Loucy (cell line): Measurements from ENCODE around the gene NOS2.

Source experiments
- H2AFZ ChIP-seq: fragments of 200-600 bp; sonication (generic); 2 replicates; pipeline ENCODE4 v1.6.0; 2016; ENCODE audit warnings: antibody characterized with exemption, mild to moderate bottlenecking, low read length, moderate library complexity
- H3F3A ChIP-seq: fragments of 200-600 bp; 2 replicates; pipeline ENCODE4 v1.6.0; 2016; ENCODE audit warnings: antibody characterized with exemption, low read depth, mild to moderate bottlenecking
- H3K27me3 ChIP-seq: fragments of 200-600 bp; sonication (generic); 2 replicates; pipeline ENCODE4 v1.6.1; 2014; ENCODE audit warnings: low read length, mild to moderate bottlenecking; ENCODE audit not compliant: insufficient read depth, poor library complexity, severe bottlenecking
- H3K36me3 ChIP-seq: fragments of 200-600 bp; sonication (generic); 2 replicates; pipeline ENCODE4 v1.6.1; 2016; ENCODE audit warnings: low read length; ENCODE audit not compliant: insufficient read depth
- H3K4me1 ChIP-seq: fragments of 200-600 bp; sonication (generic); 2 replicates; pipeline ENCODE4 v1.5.1; 2014; ENCODE audit warnings: low read length, mild to moderate bottlenecking; ENCODE audit not compliant: insufficient read depth, poor library complexity, severe bottlenecking
- H3K4me2 ChIP-seq: fragments of 200-600 bp; sonication (generic); 2 replicates; pipeline ENCODE4 v1.6.0; 2014; ENCODE audit warnings: antibody characterized with exemption, low read length, low read depth, mild to moderate bottlenecking; ENCODE audit not compliant: poor library complexity, severe bottlenecking
- H3K4me3 ChIP-seq: fragments of 200-600 bp; sonication (generic); 2 replicates; pipeline ENCODE4 v1.5.1; 2014; ENCODE audit warnings: low read length, mild to moderate bottlenecking, mixed read lengths; ENCODE audit not compliant: poor library complexity, severe bottlenecking
- H3K79me2 ChIP-seq: fragments of 200-600 bp; sonication (generic); 2 replicates; pipeline ENCODE4 v1.6.1; 2014; ENCODE audit warnings: low read length; ENCODE audit not compliant: insufficient read depth
- H3K9ac ChIP-seq: fragments of 200-600 bp; sonication (generic); 2 replicates; pipeline ENCODE4 v1.6.0; 2014; ENCODE audit warnings: mild to moderate bottlenecking, low read depth, low read length, moderate library complexity; ENCODE audit not compliant: poor library complexity, severe bottlenecking
- H3K9me2 ChIP-seq: fragments of 200-600 bp; sonication (generic); replicated peaks from 2 replicates; pipeline ENCODE4 v1.6.1; 2016; ENCODE audit warnings: low read depth, low read length, mixed read lengths
- H3K9me3 ChIP-seq: fragments of 200-600 bp; sonication (generic); 2 replicates; pipeline ENCODE4 v1.6.1; 2014; ENCODE audit warnings: mild to moderate bottlenecking, antibody characterized with exemption, low read length, low read depth; ENCODE audit not compliant: insufficient read depth
- H4K20me1 ChIP-seq: fragments of 200-600 bp; sonication (generic); 2 replicates; pipeline ENCODE4 v1.6.0; 2014; ENCODE audit warnings: antibody characterized with exemption, low read length, mild to moderate bottlenecking; ENCODE audit not compliant: insufficient read depth, poor library complexity, severe bottlenecking
- EZH2phosphoT487 ChIP-seq: fragments of 200-600 bp; IDR thresholded peaks from 2 replicates; pipeline ENCODE4 v1.6.1; 2018; ENCODE audit warnings: antibody characterized with exemption, mild to moderate bottlenecking, moderate library complexity, borderline replicate concordance
- TF ChIP-seq, protein P1 (sequence below): fragments of 200-600 bp; sonication (generic); conservative IDR thresholded peaks from 2 replicates; pipeline ENCODE4 v1.5.1; 2014; ENCODE audit warnings: mild to moderate bottlenecking, antibody characterized with exemption, low read length

Gene NOS2

DNA sequence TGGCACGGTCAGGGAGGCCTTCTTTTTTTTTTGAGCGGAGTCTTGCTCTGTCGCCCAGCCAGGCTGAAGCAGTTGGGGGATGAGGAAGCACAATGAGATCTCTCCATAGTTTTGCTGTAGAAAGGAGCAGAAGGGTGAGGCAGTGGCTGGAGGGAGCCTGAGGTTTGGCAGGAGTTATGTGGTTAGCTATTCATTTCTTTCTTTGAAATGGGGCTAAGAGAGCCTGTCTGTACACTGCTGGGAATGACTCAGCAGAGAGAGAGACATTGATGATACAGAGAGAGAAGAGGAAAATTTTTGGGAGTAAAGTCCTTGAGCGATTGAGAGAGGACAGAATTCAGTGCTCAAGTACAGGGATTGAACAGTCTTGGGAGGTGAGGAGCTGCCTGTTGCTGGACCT lies 22.1 kb downstream of the NOS2 start:
- H3K4me1 ChIP-seq = no peaks in the 10 kb centered on the region
- no peaks in the 10 kb centered on the region for H3K9me2 ChIP-seq
- H3K36me3 ChIP-seq = no peaks in the 10 kb centered on the region
- no peak overlapping the region for H3K4me3 ChIP-seq
- H3K27me3 ChIP-seq = no peaks in the 10 kb centered on the region
- no peak overlapping the region for H3K9ac ChIP-seq
- no peak overlapping the region for H3K4me2 ChIP-seq
- no peaks in the 10 kb centered on the region for H3K79me2 ChIP-seq
- no peaks in the 10 kb centered on the region for H3F3A ChIP-seq
- H2AFZ ChIP-seq = no peak overlapping the region
- no peaks in the 10 kb centered on the region for H3K9me3 ChIP-seq
- no peaks in the 10 kb centered on the region for H4K20me1 ChIP-seq
- TF ChIP-seq, protein P1, sequence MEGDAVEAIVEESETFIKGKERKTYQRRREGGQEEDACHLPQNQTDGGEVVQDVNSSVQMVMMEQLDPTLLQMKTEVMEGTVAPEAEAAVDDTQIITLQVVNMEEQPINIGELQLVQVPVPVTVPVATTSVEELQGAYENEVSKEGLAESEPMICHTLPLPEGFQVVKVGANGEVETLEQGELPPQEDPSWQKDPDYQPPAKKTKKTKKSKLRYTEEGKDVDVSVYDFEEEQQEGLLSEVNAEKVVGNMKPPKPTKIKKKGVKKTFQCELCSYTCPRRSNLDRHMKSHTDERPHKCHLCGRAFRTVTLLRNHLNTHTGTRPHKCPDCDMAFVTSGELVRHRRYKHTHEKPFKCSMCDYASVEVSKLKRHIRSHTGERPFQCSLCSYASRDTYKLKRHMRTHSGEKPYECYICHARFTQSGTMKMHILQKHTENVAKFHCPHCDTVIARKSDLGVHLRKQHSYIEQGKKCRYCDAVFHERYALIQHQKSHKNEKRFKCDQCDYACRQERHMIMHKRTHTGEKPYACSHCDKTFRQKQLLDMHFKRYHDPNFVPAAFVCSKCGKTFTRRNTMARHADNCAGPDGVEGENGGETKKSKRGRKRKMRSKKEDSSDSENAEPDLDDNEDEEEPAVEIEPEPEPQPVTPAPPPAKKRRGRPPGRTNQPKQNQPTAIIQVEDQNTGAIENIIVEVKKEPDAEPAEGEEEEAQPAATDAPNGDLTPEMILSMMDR = no peak
- TF ChIP-seq EZH2phosphoT487 = no peak

DNA sequence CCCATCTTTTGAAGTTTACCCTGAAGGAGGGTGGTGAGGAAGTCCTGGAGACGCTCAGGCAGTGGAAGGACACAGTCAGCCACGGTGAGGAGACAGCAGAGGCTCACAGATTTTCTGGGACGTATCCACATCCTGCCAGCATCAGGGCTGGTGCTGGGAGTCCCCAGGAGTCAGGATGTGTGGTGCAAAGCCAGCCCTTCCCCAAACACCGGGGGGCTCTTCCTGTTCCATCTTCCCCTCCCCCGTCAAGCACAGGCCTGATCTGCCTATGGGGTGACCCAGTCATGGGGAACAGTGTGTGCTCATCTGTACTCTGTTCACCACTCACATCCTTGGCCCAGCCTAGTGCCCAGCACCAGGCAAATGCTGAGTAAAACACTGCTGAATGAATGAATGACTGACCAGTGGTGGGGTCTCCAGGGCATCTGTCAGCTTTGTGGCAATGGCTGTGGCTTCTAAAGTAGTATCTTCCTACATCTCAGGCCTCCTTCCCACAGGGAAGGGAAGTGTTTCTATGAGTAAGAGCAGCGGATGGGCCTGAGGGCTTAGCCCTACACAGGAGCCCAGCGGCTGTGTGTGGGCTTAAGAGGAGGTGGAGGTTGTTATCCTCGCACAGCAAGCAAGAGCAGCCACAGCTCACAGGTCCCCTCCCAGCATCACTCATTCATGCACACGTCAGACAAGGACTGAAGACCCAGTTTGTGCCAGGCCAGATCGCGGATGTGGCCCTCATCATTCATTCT lies 23.3 kb downstream of the NOS2 start:
- TF ChIP-seq, protein P1 = no peak
- TF ChIP-seq EZH2phosphoT487 = no peak
- Histone ChIP-seq H3K4me2 (no peak overlapping the region), H3K9me3 (no peaks in the 10 kb centered on the region)

DNA sequence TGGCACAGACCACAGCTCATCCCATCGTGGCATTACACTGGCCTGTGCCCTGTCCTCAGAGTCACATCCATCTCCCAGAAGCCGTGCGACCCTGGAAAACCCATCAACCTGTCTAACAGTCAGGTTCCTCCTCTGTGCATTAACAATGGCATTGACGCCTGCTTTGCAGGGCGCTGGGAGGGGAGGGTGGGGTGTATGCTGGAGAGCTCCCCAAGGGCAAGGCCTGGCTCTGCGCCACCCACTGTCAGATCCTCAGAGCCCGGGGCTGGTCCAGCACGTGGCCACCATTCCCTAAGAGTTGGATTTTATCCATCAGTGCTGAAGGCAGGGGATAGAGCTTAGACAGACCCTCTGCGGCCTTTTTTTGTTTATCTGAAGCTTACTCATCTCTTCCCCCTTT lies 28.7 kb downstream of the NOS2 start:
- H3K9me2 ChIP-seq = no peaks in the 10 kb centered on the region

More for the DNA sequence above, 23.3 kb downstream of the NOS2 start:
- no peaks in the 10 kb centered on the region for H3K36me3 ChIP-seq
- H4K20me1 ChIP-seq = no peaks in the 10 kb centered on the region
- H3K79me2 ChIP-seq = no peaks in the 10 kb centered on the region
- no peaks in the 10 kb centered on the region for H3K9me2 ChIP-seq
- no peak overlapping the region for H2AFZ ChIP-seq
- no peak overlapping the region for H3K4me3 ChIP-seq
- no peaks in the 10 kb centered on the region for H3K27me3 ChIP-seq
- no peak overlapping the region for H3K9ac ChIP-seq
- no peaks in the 10 kb centered on the region for H3K4me1 ChIP-seq
- no peaks in the 10 kb centered on the region for H3F3A ChIP-seq

More for the DNA sequence above, 28.7 kb downstream of the NOS2 start:
- Histone ChIP-seq H3K27me3 (no peaks in the 10 kb centered on the region), H3K36me3 (no peaks in the 10 kb centered on the region), H3K4me1 (no peaks in the 10 kb centered on the region), H3K4me3 (no peak overlapping the region), H4K20me1 (no peaks in the 10 kb centered on the region), H3K4me2 (no peak overlapping the region), H3F3A (no peaks in the 10 kb centered on the region), H3K9me3 (no peaks in the 10 kb centered on the region), H3K9ac (no peak overlapping the region), H3K79me2 (no peaks in the 10 kb centered on the region), H2AFZ (no peak overlapping the region)
- TF ChIP-seq, protein P1 = no peak
- no peak for TF ChIP-seq EZH2phosphoT487
